H1 (cell line): Measurements from ENCODE around the gene PRLH. TPM values are rescaled to one million over a fixed set of nuclear protein-coding genes. Genes with fewer than 3 reads are reported as not detected.

Experiments used
- CTCF ChIA-PET: fragments of 300-600 bp; sonication (Branson Sonifier 250); formaldehyde crosslinking; loops from one replicate; lab custom pipeline; 2021; ENCODE audit not compliant: partially characterized antibody; lab: Charles Lee
- POLR2A ChIA-PET: fragments of 300-600 bp; sonication (Branson Sonifier 250); formaldehyde crosslinking; loops from one replicate; lab custom pipeline; 2021; ENCODE audit warnings: inconsistent platforms; ENCODE audit not compliant: partially characterized antibody; lab: Charles Lee
- DNase-seq, 2 experiments: peaks; one replicate each; pipeline versions ENCODE4 v3.0.0 to v3.0.0-alpha.2; 2010 to 2022; ENCODE audit warnings: low spot score in 2 of 2, low read depth in 1 of 2, mixed read lengths in 1 of 2
- FAIRE-seq: peaks from 2 replicates; lab custom pipeline; 2011; peaks lifted over from hg19 to GRCh38; lab: Jason Lieb, UNC
- H2AFZ ChIP-seq: 2 replicates; pipeline ENCODE4 v1.8.1; 2012; ENCODE audit warnings: low read length, inconsistent platforms
- H2AK5ac ChIP-seq: 2 replicates; pipeline ENCODE4 v1.6.1; 2013; ENCODE audit warnings: low read depth, low read length
- H2BK120ac ChIP-seq: replicated peaks from 2 replicates; pipeline ENCODE3; 2013; ENCODE audit warnings: low read depth, low read length, inconsistent platforms
- H2BK12ac ChIP-seq: 2 replicates; pipeline ENCODE4 v1.6.1; 2013; ENCODE audit warnings: low read depth, low read length
- H2BK15ac ChIP-seq: 2 replicates; pipeline ENCODE4 v1.6.1; 2013; ENCODE audit warnings: low read length
- H2BK20ac ChIP-seq: 2 replicates; pipeline ENCODE4 v1.6.1; 2013; ENCODE audit warnings: low read length
- H2BK5ac ChIP-seq: 2 replicates; pipeline ENCODE4 v1.6.1; 2013; ENCODE audit warnings: low read depth, low read length
- H3K14ac ChIP-seq: 2 replicates; pipeline ENCODE4 v1.6.1; 2013; ENCODE audit warnings: inconsistent platforms; ENCODE audit not compliant: insufficient read length
- H3K18ac ChIP-seq: 2 replicates; pipeline ENCODE4 v1.6.1; 2013; ENCODE audit warnings: low read length; ENCODE audit errors: extremely low read depth
- H3K23ac ChIP-seq: 2 replicates; pipeline ENCODE4 v1.6.1; 2013; ENCODE audit warnings: inconsistent platforms; ENCODE audit not compliant: insufficient read length
- H3K23me2 ChIP-seq: 2 replicates; pipeline ENCODE4 v1.6.1; 2013; ENCODE audit warnings: low read depth, low read length
- H3K27ac ChIP-seq: 2 replicates; pipeline ENCODE4 v1.6.1; 2011; ENCODE audit warnings: low read depth, low read length, inconsistent platforms
- H3K27me3 ChIP-seq, 4 experiments: replicated peaks in 1 of 4; 1 replicate in 1 of 4; 2 replicates in 3 of 4; pipeline versions ENCODE4 v1.6.1 to v1.8.1; 2011 to 2013; ENCODE audit warnings: low read length in 3 of 4, mild to moderate bottlenecking in 3 of 4, inconsistent platforms in 2 of 4, mixed read lengths in 2 of 4, moderate library complexity in 1 of 4; ENCODE audit not compliant: control insufficient read depth in 3 of 4, insufficient read depth in 3 of 4; ENCODE audit errors: extremely low read depth in 1 of 4
- H3K36me3 ChIP-seq, 4 experiments: 2 replicates each; pipeline versions ENCODE4 v1.6.1 to v1.8.1; 2011 to 2013; ENCODE audit warnings: mild to moderate bottlenecking in 4 of 4, low read length in 3 of 4, moderate library complexity in 2 of 4, control low read depth in 1 of 4, inconsistent platforms in 1 of 4; ENCODE audit not compliant: insufficient read depth in 4 of 4, control insufficient read depth in 2 of 4
- H3K4ac ChIP-seq: replicated peaks from 2 replicates; pipeline ENCODE3; 2013; ENCODE audit warnings: low read length, low read depth, mixed read lengths, inconsistent platforms; ENCODE audit not compliant: insufficient read length
- H3K4me1 ChIP-seq, 4 experiments: replicated peaks in 1 of 4; 1 replicate in 1 of 4; 2 replicates in 3 of 4; pipeline versions ENCODE4 v1.6.1 to v1.8.1; 2011 to 2013; ENCODE audit warnings: low read length in 3 of 4, inconsistent platforms in 2 of 4, mixed read lengths in 1 of 4; ENCODE audit not compliant: insufficient read depth in 4 of 4, control insufficient read depth in 3 of 4
- H3K4me2 ChIP-seq, 2 experiments: 2 replicates each; pipeline versions ENCODE4 v1.6.1 to v1.8.1; 2011 to 2013; ENCODE audit warnings: low read depth in 2 of 2, low read length in 2 of 2, control low read depth in 1 of 2, inconsistent platforms in 1 of 2, mild to moderate bottlenecking in 1 of 2; ENCODE audit not compliant: insufficient read depth in 1 of 2
- H3K4me3 ChIP-seq, 4 experiments: fragments of 200-600, 300-600 bp in 1 of 4; sonication (generic), shearing (Covaris generic), sonication (Bioruptor Twin) in 1 of 4; 2 replicates each; pipeline versions ENCODE4 v1.5.1 to v1.8.1; 2011 to 2016; ENCODE audit warnings: low read length in 4 of 4, low read depth in 3 of 4, control low read depth in 2 of 4, inconsistent platforms in 2 of 4, mild to moderate bottlenecking in 2 of 4, mixed read lengths in 1 of 4, moderate library complexity in 1 of 4; ENCODE audit not compliant: insufficient read depth in 2 of 4; ENCODE audit errors: extremely low read depth in 1 of 4
- H3K56ac ChIP-seq: replicated peaks from 2 replicates; pipeline ENCODE3; 2013; ENCODE audit warnings: low read depth, mild to moderate bottlenecking, mixed read lengths, low read length, inconsistent platforms; ENCODE audit not compliant: insufficient read length
- H3K79me1 ChIP-seq: 2 replicates; pipeline ENCODE4 v1.6.1; 2013; ENCODE audit warnings: low read depth, low read length, control low read depth
- H3K79me2 ChIP-seq, 2 experiments: 2 replicates each; pipeline versions ENCODE4 v1.6.1 to v1.8.1; 2012 to 2013; ENCODE audit warnings: low read length in 2 of 2, mild to moderate bottlenecking in 2 of 2, inconsistent platforms in 1 of 2; ENCODE audit not compliant: insufficient read depth in 2 of 2, control insufficient read depth in 1 of 2
- H3K9ac ChIP-seq, 4 experiments: replicated peaks in 1 of 4; 1 replicate in 1 of 4; 2 replicates in 3 of 4; pipeline versions ENCODE4 v1.6.1 to v1.8.1; 2011 to 2013; ENCODE audit warnings: low read depth in 3 of 4, low read length in 3 of 4, control low read depth in 2 of 4, mild to moderate bottlenecking in 2 of 4, moderate library complexity in 2 of 4, inconsistent platforms in 1 of 4; ENCODE audit errors: extremely low read depth in 1 of 4
- H3K9me3 ChIP-seq, 2 experiments: 2 replicates each; pipeline versions ENCODE4 v1.6.1 to v1.8.1; 2012 to 2013; ENCODE audit warnings: mild to moderate bottlenecking in 2 of 2, moderate library complexity in 2 of 2, control low read depth in 1 of 2, inconsistent platforms in 1 of 2, low read depth in 1 of 2, low read length in 1 of 2, mixed read lengths in 1 of 2; ENCODE audit not compliant: insufficient read depth in 2 of 2
- H4K20me1 ChIP-seq, 2 experiments: replicated peaks in 1 of 2; 2 replicates each; pipeline versions ENCODE3 to v1.8.1; 2011 to 2013; ENCODE audit warnings: inconsistent platforms in 2 of 2, low read length in 2 of 2, mild to moderate bottlenecking in 1 of 2; ENCODE audit not compliant: insufficient read depth in 2 of 2, control insufficient read depth in 1 of 2
- H4K5ac ChIP-seq: 2 replicates; pipeline ENCODE4 v1.6.1; 2013; ENCODE audit warnings: low read length, low read depth, mixed read lengths, inconsistent platforms; ENCODE audit not compliant: insufficient read length
- H4K8ac ChIP-seq: 2 replicates; pipeline ENCODE4 v1.8.0; 2013; ENCODE audit warnings: mild to moderate bottlenecking, moderate library complexity, low read length, inconsistent platforms; ENCODE audit not compliant: insufficient read depth; ENCODE audit errors: extremely low read depth
- H4K91ac ChIP-seq: replicated peaks from 2 replicates; pipeline ENCODE3; 2013; ENCODE audit warnings: low read length, mixed read lengths, inconsistent platforms; ENCODE audit not compliant: insufficient read length
- ASH2L ChIP-seq: fragments of 200-600, 300-600 bp; sonication (generic); IDR thresholded peaks from one replicate; pipeline ENCODE4 v1.7.1; 2017; ENCODE audit warnings: low read length
- ATF3 ChIP-seq: IDR thresholded peaks from 2 replicates; pipeline ENCODE4 v1.6.1; 2011; ENCODE audit warnings: low read depth, mild to moderate bottlenecking, low read length; ENCODE audit not compliant: insufficient read depth
- TAF7 ChIP-seq: optimal IDR thresholded peaks from 2 replicates; pipeline ENCODE3; 2011; ENCODE audit warnings: low read depth, mild to moderate bottlenecking, inconsistent platforms, low read length, moderate library complexity, borderline replicate concordance
- YY1 ChIP-seq: IDR thresholded peaks from 2 replicates; pipeline ENCODE4 v1.6.1; 2011; ENCODE audit warnings: low read depth, mild to moderate bottlenecking, low read length
- WGBS, 2 experiments: shearing (Covaris generic) in 1 of 2; methylation state at CpG; one replicate each; pipeline versions ENCODE4 v1.1.6 to v1.1.7; 2013 to 2015; ENCODE audit warnings: low lambda C conversion rate in 2 of 2, mixed read lengths in 2 of 2, inconsistent platforms in 1 of 2, low coverage in 1 of 2, missing lambda C conversion rate in 1 of 2; ENCODE audit not compliant: insufficient replicate concordance in 2 of 2, insufficient coverage in 1 of 2, insufficient read length in 1 of 2; ENCODE audit errors: extremely low coverage in 1 of 2, missing lambda C conversion rate in 1 of 2; 5-methylcytosine and 5-hydroxymethylcytosine counted together
- polyA plus RNA-seq, 7 experiments: library from polyadenylated mRNA; depleted of rRNA in 3 of 7; stranded (reverse) in 5 of 7; unstranded in 2 of 7; fragments of >200 nt in 5 of 7; fragments of 200-250 nt in 2 of 7; gene quantifications; 1 replicate in 5 of 7; 2 replicates in 1 of 7; 4 replicates in 1 of 7; pipeline versions ENCODE4 v1.2.1 to v1.2.3, GENCODE V29; 2011 to 2013; ENCODE audit warnings: missing spikeins in 2 of 7, mixed read lengths in 2 of 7
- total RNA-seq: library from RNA; stranded (reverse); fragmentation: NEBNext Ultra II Directional; extraction: Animal tissue kit (Norgen Biotek cat#: 25700); gene quantifications from 2 replicates; pipeline ENCODE4 v1.2.1, GENCODE V29; 2021
- TF ChIP-seq, protein P1 (sequence below), 3 experiments: IDR thresholded peaks; 1 replicate in 2 of 3; 2 replicates in 1 of 3; pipeline versions ENCODE4 v1.5.1 to v1.6.1; 2011; ENCODE audit warnings: low read length in 3 of 3, mild to moderate bottlenecking in 3 of 3, inconsistent platforms in 2 of 3, low read depth in 1 of 3, moderate library complexity in 1 of 3; ENCODE audit not compliant: insufficient read depth in 1 of 3; ENCODE audit errors: control extremely low read depth in 1 of 3
- TF ChIP-seq, protein P2 (sequence below): IDR thresholded peaks from 2 replicates; pipeline ENCODE4 v1.6.1; 2012; ENCODE audit warnings: low read length, inconsistent platforms

PRLH gene
- total and polyA plus RNA-seq, 2 of the 8 experiments (the other 6 are each of a cell fraction or from before 2014, with no cell fraction given), result not detected

DNA sequence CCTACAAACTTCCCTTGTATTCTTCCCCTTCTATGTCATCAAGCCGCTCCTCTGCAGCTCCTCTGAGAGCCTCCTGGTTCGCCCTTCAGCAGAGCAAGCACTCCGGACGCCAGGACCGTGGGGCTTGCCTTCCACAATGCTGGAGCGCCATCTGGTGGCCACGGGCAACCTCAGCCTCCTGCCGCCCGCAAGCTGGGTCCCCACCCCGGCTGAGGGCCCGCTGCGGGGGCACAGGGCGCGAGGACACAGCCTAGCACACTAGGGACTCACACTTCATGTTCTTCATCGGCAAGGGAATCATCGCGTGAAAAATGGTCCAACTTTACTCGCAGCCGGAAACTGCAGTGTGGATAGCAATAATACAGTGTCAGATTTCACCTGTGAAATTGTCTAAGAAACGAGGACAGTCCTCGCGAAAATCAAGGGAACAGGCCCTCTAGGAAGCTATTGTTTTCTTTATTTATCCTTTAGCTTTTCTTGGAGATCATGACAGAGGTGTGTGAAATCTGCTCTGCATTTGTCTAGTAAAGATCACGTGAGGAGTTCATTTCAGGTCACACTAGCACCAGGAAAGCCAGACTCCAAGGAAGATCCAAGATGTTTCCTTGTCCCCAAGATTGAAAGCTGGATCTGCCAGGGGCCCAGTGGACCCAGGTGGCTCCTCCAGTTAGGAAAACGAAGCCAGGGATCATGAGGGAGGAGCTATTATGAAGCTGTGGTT lies 5.8 kb downstream of the PRLH start:
- H3K4ac ChIP-seq, result no peak overlapping the region
- no peak overlapping the region for H3K9ac ChIP-seq
- H3K9me3 ChIP-seq, result no peaks in the 10 kb centered on the region
- H2BK12ac ChIP-seq, result no peak overlapping the region
- H2BK120ac ChIP-seq, result no peak overlapping the region
- peaks cover 0 to 3% (median 1%) of the 10 kb centered on the region in 4 experiments; a peak in 1 of 8 replicates for H3K36me3 ChIP-seq
- no peak overlapping the region for H3K18ac ChIP-seq
- H4K20me1 ChIP-seq, result no peaks in the 10 kb centered on the region
- H3K79me1 ChIP-seq, result no peaks in the 10 kb centered on the region
- 36% methylated on average over 24 of the region's 24 CpGs; no CpG with 5 or more reads in 1 of the 2 experiments for WGBS, 2 experiments
- H4K8ac ChIP-seq, result no peak overlapping the region
- no peaks in the 10 kb centered on the region for H3K79me2 ChIP-seq
- FAIRE-seq (peak; percentile 63), DNase-seq (peak; percentile 83 to 98)
- ChIA-PET CTCF (interaction anchor here (0.6 to 8.1 kb wide), 79 partner anchors 8 to 536 kb away, joined by 3 to 107 read pairs (median 5); partner anchors contain the start of genes COL6A3 and RAB17), POLR2A (interaction anchor here (0.6 to 4.1 kb wide), 12 partner anchors 11 to 160 kb away, joined by 3 to 27 read pairs (median 4); partner anchors contain the start of gene RAB17)
- no peak overlapping the region for H3K14ac ChIP-seq
- peak overlapping the region; percentile 71; the same call in 1 of the 2 replicates for H2AFZ ChIP-seq
- no peak overlapping the region for H2BK20ac ChIP-seq
- H3K56ac ChIP-seq, result no peak overlapping the region
- peak overlapping the region; percentile 82; the same call in 1 of the 2 replicates for H2BK15ac ChIP-seq
- H3K4me3 ChIP-seq, result no peak overlapping the region
- peaks cover 0 to 8% (median 4%) of the 10 kb centered on the region in 4 experiments; a peak in 3 of 7 replicates for H3K4me1 ChIP-seq
- H3K27me3 ChIP-seq, result no peaks in the 10 kb centered on the region
- no peak overlapping the region for H2BK5ac ChIP-seq
- no peak overlapping the region for H3K27ac ChIP-seq
- peak overlapping the region; percentile 15 for H4K91ac ChIP-seq
- 0 out of 2 replicates have a peak overlapping the region, but pooled peaks have one; percentile 26 for H2AK5ac ChIP-seq
- H3K4me2 ChIP-seq, result 0 out of 4 replicates have a peak overlapping the region, but pooled peaks of 1 of the 2 experiments have one; percentile 7
- H3K23ac ChIP-seq, result no peak overlapping the region
- no peaks in the 10 kb centered on the region for H3K23me2 ChIP-seq
- H4K5ac ChIP-seq, result no peak overlapping the region
- TF ChIP-seq, protein P1, sequence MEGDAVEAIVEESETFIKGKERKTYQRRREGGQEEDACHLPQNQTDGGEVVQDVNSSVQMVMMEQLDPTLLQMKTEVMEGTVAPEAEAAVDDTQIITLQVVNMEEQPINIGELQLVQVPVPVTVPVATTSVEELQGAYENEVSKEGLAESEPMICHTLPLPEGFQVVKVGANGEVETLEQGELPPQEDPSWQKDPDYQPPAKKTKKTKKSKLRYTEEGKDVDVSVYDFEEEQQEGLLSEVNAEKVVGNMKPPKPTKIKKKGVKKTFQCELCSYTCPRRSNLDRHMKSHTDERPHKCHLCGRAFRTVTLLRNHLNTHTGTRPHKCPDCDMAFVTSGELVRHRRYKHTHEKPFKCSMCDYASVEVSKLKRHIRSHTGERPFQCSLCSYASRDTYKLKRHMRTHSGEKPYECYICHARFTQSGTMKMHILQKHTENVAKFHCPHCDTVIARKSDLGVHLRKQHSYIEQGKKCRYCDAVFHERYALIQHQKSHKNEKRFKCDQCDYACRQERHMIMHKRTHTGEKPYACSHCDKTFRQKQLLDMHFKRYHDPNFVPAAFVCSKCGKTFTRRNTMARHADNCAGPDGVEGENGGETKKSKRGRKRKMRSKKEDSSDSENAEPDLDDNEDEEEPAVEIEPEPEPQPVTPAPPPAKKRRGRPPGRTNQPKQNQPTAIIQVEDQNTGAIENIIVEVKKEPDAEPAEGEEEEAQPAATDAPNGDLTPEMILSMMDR (IDR thresholded peaks at IDR 0.05; ENCODE audit: control extremely low read depth in 1 of 3, insufficient read depth in 1 of 3, low read depth in 1 of 3, low read length in 3 of 3), result peak; percentile 98 to 99 (median 98)
- TF ChIP-seq ASH2L, result no peak
- TF ChIP-seq YY1, result no peak
- peak; percentile 50 for TF ChIP-seq TAF7
- TF ChIP-seq, protein P2, sequence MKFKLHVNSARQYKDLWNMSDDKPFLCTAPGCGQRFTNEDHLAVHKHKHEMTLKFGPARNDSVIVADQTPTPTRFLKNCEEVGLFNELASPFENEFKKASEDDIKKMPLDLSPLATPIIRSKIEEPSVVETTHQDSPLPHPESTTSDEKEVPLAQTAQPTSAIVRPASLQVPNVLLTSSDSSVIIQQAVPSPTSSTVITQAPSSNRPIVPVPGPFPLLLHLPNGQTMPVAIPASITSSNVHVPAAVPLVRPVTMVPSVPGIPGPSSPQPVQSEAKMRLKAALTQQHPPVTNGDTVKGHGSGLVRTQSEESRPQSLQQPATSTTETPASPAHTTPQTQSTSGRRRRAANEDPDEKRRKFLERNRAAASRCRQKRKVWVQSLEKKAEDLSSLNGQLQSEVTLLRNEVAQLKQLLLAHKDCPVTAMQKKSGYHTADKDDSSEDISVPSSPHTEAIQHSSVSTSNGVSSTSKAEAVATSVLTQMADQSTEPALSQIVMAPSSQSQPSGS, result no peak
- TF ChIP-seq ATF3, result peak; percentile 34; the same call in 1 of the 2 replicates
